SU-DHL-6 (cell line): Measurements from ENCODE around the gene PTPRN2.

Source experiments
- EZH2phosphoT487 ChIP-seq: fragments of 200-600 bp; sonication (generic), shearing (Covaris generic); conservative IDR thresholded peaks from 2 replicates; pipeline ENCODE4 v1.6.1; 2018; ENCODE audit warnings: mild to moderate bottlenecking, antibody characterized with exemption, low read length, moderate library complexity, mixed read lengths
- TF ChIP-seq, protein P1 (sequence below): fragments of 200-600 bp; sonication (generic); IDR thresholded peaks from one replicate; pipeline ENCODE4 v1.5.1; 2017; ENCODE audit warnings: antibody characterized with exemption, mild to moderate bottlenecking, low read length, moderate library complexity; ENCODE audit not compliant: insufficient read depth, poor library complexity, severe bottlenecking

DNA sequence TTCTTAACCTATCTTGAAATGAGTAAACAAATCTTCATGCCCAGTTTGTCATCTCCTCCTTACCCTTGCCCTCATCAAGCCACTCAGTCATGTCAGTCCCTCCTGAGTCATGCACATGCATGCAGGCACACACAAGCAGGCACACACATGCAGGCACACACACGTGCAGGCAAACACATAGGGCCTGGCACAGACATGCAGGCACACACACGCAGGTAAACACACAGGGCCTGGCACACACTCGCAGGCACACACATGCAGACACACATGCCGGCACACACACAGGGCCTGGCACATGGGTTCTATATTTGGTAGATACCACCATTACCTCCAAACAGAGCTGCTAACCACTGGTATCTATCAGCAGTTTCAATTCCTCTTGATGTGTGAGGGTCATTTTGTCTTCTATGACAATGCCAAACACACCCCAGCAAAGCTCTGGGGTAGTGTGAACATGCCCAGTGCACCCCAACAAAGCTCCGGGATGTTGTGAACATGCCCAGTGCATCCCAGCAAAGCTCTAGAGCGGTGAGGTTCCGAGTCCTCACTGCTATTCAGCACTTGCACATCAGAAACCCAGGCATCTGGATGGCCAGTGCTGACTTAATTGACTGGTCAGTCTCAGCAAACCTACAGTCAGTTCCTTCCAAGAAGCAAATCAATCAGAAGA, 563.8 kb downstream of the PTPRN2 start:
- TF ChIP-seq, protein P1, sequence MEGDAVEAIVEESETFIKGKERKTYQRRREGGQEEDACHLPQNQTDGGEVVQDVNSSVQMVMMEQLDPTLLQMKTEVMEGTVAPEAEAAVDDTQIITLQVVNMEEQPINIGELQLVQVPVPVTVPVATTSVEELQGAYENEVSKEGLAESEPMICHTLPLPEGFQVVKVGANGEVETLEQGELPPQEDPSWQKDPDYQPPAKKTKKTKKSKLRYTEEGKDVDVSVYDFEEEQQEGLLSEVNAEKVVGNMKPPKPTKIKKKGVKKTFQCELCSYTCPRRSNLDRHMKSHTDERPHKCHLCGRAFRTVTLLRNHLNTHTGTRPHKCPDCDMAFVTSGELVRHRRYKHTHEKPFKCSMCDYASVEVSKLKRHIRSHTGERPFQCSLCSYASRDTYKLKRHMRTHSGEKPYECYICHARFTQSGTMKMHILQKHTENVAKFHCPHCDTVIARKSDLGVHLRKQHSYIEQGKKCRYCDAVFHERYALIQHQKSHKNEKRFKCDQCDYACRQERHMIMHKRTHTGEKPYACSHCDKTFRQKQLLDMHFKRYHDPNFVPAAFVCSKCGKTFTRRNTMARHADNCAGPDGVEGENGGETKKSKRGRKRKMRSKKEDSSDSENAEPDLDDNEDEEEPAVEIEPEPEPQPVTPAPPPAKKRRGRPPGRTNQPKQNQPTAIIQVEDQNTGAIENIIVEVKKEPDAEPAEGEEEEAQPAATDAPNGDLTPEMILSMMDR = no peak
- no peak for TF ChIP-seq EZH2phosphoT487
